Nephron progenitor cell (in vitro differentiated cells): ENCODE results near the gene SRPK1.
A peak's percentile ranks its signal among the peaks of the same experiment; 100 is the strongest.

ENCODE experiments used
- DNase-seq: peaks from one replicate; pipeline ENCODE4 v3.0.0; 2021
- H3K27ac Mint-ChIP-seq: 2 replicates; pipeline ENCODE4 v1.8.0; 2021; ENCODE audit warnings: mild to moderate bottlenecking, moderate library complexity, mixed read lengths
- H3K27me3 Mint-ChIP-seq: 2 replicates; pipeline ENCODE4 v1.8.0; 2021; ENCODE audit warnings: mild to moderate bottlenecking, low read depth, mixed read lengths; ENCODE audit not compliant: poor library complexity
- H3K36me3 Mint-ChIP-seq: 2 replicates; pipeline ENCODE4 v1.8.0; 2021; ENCODE audit warnings: low read depth, mixed read lengths
- H3K4me1 Mint-ChIP-seq: 2 replicates; pipeline ENCODE4 v1.8.0; 2021; ENCODE audit warnings: mixed read lengths
- H3K4me3 Mint-ChIP-seq: 2 replicates; pipeline ENCODE4 v1.8.0; 2021; ENCODE audit warnings: mild to moderate bottlenecking, moderate library complexity, mixed read lengths
- H3K9me3 Mint-ChIP-seq: 2 replicates; pipeline ENCODE4 v1.8.0; 2021; ENCODE audit warnings: mild to moderate bottlenecking, moderate library complexity, mixed read lengths
- TF ChIP-seq, protein P1 (sequence below): fragments of 200-600 bp; sonication (generic); IDR thresholded peaks from 2 replicates; pipeline ENCODE4 v1.5.0; 2021; ENCODE audit warnings: antibody characterized with exemption

SRPK1 gene

DNA sequence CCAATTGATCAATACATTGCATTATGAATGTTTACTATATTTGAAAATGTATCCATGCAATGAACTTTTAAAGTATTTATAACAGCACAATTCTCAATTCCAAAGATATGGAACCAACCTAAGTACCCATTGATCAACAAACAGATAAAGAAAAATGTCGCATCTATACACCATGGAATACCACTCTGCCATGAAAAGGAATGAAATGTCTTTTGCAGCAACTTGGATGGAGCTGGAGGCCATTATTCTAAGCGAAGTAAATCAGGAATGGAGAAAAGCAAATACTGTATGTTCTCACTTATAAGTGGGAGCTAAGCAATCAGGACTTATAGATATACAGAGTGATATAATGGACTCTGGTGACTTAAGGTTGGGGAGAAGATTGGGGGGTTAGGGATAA lies 22.9 kb downstream of the SRPK1 start:
- no peak overlapping the region for H3K4me3 Mint-ChIP-seq
- DNase-seq, result no peak
- peaks cover 25% of the 10 kb centered on the region for H3K9me3 Mint-ChIP-seq
- H3K36me3 Mint-ChIP-seq, result peaks cover 74% of the 10 kb centered on the region
- no peaks in the 10 kb centered on the region for H3K27me3 Mint-ChIP-seq
- peaks cover 31% of the 10 kb centered on the region for H3K4me1 Mint-ChIP-seq
- TF ChIP-seq, protein P1, sequence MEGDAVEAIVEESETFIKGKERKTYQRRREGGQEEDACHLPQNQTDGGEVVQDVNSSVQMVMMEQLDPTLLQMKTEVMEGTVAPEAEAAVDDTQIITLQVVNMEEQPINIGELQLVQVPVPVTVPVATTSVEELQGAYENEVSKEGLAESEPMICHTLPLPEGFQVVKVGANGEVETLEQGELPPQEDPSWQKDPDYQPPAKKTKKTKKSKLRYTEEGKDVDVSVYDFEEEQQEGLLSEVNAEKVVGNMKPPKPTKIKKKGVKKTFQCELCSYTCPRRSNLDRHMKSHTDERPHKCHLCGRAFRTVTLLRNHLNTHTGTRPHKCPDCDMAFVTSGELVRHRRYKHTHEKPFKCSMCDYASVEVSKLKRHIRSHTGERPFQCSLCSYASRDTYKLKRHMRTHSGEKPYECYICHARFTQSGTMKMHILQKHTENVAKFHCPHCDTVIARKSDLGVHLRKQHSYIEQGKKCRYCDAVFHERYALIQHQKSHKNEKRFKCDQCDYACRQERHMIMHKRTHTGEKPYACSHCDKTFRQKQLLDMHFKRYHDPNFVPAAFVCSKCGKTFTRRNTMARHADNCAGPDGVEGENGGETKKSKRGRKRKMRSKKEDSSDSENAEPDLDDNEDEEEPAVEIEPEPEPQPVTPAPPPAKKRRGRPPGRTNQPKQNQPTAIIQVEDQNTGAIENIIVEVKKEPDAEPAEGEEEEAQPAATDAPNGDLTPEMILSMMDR, result no peak
- H3K27ac Mint-ChIP-seq, result no peak overlapping the region

DNA sequence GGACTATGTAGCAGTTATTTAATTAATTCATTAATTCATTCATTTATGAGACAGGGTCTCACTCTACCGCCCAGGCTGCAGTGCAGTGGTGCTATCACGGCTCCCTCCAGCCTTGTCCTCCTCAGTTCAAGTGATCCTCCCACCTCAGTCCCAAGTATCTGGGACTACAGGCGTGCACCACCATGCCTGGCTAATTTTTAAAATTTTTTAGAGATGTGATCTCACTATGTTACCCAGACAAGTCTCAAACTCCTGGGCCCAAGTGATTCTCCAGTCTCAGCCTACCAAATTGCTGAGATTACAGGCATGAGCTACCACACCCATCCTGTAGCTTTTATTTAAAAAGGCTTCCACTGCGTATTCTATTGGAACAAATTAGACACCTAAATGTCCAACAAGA lies 23.4 kb downstream of the SRPK1 start:
- TF ChIP-seq, protein P1, result no peak
- Mint-ChIP-seq H3K4me1 (peaks cover 35% of the 10 kb centered on the region), H3K27ac (no peak overlapping the region), H3K36me3 (peaks cover 79% of the 10 kb centered on the region), H3K27me3 (no peaks in the 10 kb centered on the region), H3K4me3 (no peak overlapping the region), H3K9me3 (peaks cover 25% of the 10 kb centered on the region)
- no peak for DNase-seq

DNA sequence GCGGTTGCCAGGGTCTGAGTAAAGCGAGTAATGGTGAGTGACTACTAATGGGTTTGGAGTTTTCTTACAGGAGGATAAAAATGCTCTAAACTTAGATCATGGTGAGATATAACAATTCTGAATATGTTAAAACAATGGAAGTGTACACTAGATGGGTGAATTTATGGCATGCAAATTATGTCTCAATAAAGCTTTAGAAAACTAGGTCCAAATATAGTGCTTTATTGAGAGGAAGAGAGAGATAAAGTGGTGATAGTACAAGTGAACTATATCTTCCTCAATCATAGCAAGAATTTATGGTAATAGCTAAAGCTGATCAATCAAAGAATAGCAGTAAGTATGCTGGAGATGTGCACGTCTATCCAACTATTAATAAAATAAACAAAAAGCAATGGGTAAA lies 23.9 kb downstream of the SRPK1 start:
- H3K4me3 Mint-ChIP-seq, result no peak overlapping the region
- H3K9me3 Mint-ChIP-seq, result peaks cover 25% of the 10 kb centered on the region
- DNase-seq, result no peak
- peaks cover 81% of the 10 kb centered on the region for H3K36me3 Mint-ChIP-seq
- H3K27ac Mint-ChIP-seq, result no peak overlapping the region
- TF ChIP-seq, protein P1, result no peak
- H3K4me1 Mint-ChIP-seq, result peaks cover 35% of the 10 kb centered on the region
- no peaks in the 10 kb centered on the region for H3K27me3 Mint-ChIP-seq

DNA sequence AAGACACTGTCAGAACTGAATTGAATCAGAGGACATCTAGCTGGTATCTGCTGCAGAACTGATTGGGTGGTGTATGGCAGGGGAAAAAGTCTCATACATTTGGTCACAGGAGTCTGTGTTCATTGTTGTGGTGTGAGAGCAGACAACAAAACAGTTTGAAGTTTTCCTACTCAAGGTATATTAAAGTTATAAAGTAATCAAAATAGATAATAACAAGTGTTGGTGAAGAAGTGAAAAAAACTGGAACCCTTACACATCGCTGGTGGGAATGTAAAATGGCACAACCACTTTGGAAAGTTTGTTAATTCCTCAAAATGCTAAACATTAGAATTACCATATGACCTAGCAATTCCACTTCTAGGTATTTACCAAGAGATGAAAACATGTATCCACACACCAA lies 24.7 kb downstream of the SRPK1 start:
- DNase-seq, result no peak
- peak overlapping the region; percentile 97 for H3K27ac Mint-ChIP-seq

DNA sequence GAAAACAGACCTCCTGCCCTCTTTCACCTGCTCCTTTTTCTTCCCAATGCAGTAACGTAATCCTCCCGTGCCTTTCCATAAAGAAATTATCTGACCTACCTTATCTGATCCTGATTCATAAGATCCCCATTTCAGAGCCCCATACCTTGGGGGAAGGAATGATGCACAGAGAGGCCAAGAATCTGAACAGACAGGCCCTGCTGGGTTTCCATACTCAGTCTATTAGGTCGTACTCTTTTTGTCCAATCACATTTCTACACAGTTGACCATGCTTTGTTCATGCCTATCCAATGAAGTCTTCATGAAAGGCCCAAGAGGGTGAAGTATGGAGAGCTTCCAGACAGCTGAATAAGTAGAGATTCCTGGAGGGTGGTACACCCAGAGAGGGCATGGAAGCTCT lies 25.3 kb downstream of the SRPK1 start:
- TF ChIP-seq, protein P1, result no peak
- DNase-seq, result no peak
- Mint-ChIP-seq H3K27me3 (no peaks in the 10 kb centered on the region), H3K27ac (peak overlapping the region; percentile 97), H3K4me3 (no peak overlapping the region), H3K9me3 (peaks cover 25% of the 10 kb centered on the region), H3K36me3 (peaks cover 76% of the 10 kb centered on the region), H3K4me1 (peaks cover 35% of the 10 kb centered on the region)

More for the DNA sequence above, 24.7 kb downstream of the SRPK1 start:
- Mint-ChIP-seq H3K4me1 (peaks cover 35% of the 10 kb centered on the region), H3K27me3 (no peaks in the 10 kb centered on the region), H3K4me3 (no peak overlapping the region), H3K9me3 (peaks cover 25% of the 10 kb centered on the region), H3K36me3 (peaks cover 76% of the 10 kb centered on the region)
- TF ChIP-seq, protein P1, result no peak

DNA sequence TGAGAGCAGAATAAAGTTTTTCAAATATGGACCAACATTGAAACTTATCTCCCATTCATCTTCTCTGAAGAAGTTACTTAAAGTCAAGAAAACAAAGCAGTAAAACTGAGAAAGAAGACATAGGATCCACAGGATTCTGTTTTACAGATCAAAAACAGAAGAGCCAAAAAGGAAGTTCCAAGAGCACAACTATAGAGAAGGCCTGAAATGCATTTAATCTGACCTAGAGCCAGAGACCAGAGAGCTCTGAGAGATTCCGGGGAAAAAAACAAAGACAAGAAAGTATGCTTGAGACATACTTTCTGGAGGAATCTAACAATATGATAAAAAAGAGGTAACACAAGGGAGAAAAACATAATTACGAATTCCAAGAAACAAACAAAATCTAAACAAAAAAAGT lies 26.1 kb downstream of the SRPK1 start:
- Mint-ChIP-seq H3K4me1 (peaks cover 35% of the 10 kb centered on the region), H3K27me3 (no peaks in the 10 kb centered on the region), H3K27ac (peak overlapping the region; percentile 84), H3K36me3 (peaks cover 72% of the 10 kb centered on the region), H3K9me3 (peaks cover 25% of the 10 kb centered on the region), H3K4me3 (peak overlapping the region; percentile 24)
- TF ChIP-seq, protein P1, result no peak
- DNase-seq, result no peak
